ENCODE measurements around the gene AMZ1.

GRCh38 chr7:2686101-2686500 lies 1.9 kb upstream of the AMZ1 start:
- TF ChIP-seq POLR2AphosphoS5 (IDR thresholded peaks at IDR 0.05): no peak
- no peak for TF ChIP-seq CTCF (IDR thresholded peaks at IDR 0.05)
